T47D (cell line): ENCODE data around the gene ZNRF4.
"Not testable (repeated sequence)": the region's sequence is repeated elsewhere in the genome, so short reads cannot be mapped to it uniquely, and the experiment has no call there.

Experiments
- DNase-seq, 2 experiments: peaks; one replicate each; pipeline versions ENCODE4 v3.0.0 to v3.0.0-alpha.2; 2011 to 2012; ENCODE audit warnings: low read depth in 1 of 2, low spot score in 1 of 2
- JUND ChIP-seq: IDR thresholded peaks from 2 replicates; pipeline ENCODE4 v1.6.1; 2012; ENCODE audit warnings: low read depth
- in situ Hi-C: cut with HindIII; loops from 2 replicates; pipeline ENCODE4 v1.10.0; 2016; ENCODE audit warnings: low sequenced_read_pairs, low pct_unique_long_range_greater_than_20kb

Gene ZNRF4

DNA sequence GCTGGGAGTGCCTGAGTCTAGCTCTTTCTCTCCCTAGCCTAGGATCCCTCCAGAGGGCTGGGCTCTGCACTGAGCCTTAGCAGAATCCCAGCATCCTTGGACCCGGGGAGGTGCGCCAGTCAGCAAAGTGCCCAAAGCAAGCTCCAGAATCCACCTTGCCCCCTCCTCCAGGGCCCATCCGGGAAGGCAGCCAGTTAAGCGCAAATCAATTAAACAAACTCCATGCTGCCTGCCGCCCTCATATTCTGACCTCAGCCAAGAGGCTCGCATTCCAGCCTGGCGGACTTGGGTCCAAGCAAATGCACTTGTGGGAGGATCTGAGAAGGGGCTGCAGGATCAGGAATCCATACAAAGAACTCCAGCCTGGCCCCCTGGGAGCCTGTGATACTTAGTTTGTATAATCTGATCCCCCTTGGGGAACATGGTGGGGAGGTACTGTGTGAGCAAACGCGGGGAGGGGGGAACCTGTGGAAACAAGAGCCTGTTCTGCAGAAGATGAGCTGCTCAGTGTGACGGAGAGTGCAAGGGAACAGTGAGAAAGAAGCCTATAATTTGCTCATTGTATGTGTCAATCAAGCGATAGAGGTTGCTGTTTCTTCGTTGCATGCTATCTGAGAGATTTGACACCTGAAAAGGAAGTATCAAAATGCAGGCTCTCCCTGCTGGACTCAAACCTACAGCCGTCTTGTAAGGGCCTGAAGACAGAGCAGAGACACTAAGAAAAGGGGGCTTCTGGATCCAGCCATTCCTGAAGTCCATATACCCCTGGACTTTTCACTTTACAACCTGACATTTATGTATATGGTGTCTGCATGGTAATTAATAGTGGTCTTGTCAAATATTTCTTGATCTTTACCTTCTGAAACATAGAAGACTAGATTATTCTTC, 29.4 kb downstream of the ZNRF4 start:
- no peak for DNase-seq
- in situ Hi-C loops, result no loop called here
- TF ChIP-seq JUND, result no peak

GRCh38 chr19:5485286-5485636, 30.0 kb downstream of the ZNRF4 start:
- DNase-seq, result no peak
- in situ Hi-C loops, result no loop called here
- no peak for TF ChIP-seq JUND

DNA sequence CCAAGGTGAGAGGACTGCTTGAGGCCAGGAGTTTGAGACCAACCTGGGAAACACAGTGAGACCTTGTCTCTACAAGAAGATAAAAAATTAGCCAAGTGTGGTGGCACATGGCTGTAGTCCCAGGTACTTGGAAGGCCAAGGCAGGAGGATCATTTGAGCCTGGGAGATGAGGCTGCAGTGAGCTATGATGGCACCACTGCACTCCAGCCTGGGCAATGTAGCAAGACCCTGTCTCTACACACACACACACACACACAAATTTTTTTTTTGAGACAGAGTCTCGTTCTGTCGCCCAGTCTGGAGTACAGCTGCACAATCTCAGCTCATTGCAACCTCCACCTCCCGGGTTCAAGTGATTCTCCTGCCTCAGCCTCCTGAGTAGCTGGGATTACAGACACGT, 30.4 kb downstream of the ZNRF4 start:
- in situ Hi-C loops, DNase-seq: not testable (repeated sequence)

- in situ Hi-C loops, result no loop called here
- DNase-seq, result peak in 1 of 2 experiments; percentile 75
- no peak for TF ChIP-seq JUND
These were observed 32.0 kb downstream of the ZNRF4 start for GRCh38 chr19:5487222-5487621.

GRCh38 chr19:5489551-5489950, 34.3 kb downstream of the ZNRF4 start:
- no peak for DNase-seq
- in situ Hi-C loops, result no loop called here
- TF ChIP-seq JUND, result no peak

DNA sequence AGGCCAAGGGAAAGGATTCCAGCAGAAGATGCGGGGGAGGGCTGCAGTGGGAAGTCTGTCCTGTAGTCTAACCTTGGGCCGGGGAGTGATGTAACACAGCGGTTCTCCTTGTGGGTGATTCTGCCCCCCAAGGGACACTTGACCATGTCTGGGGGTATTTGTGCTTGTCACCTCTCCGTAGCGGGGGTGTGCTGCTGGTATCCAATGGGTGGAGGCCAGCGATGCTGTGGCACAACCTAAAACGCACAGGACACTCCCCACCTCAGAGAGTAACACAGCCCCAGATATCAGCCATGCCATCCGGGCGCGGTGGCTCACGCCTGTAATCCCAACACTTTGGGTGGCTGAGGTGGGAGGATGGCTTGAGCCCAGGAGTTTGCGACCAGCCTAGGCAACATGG, 36.3 kb downstream of the ZNRF4 start:
- in situ Hi-C loops, result no loop called here
- no peak for TF ChIP-seq JUND
- no peak for DNase-seq

DNA sequence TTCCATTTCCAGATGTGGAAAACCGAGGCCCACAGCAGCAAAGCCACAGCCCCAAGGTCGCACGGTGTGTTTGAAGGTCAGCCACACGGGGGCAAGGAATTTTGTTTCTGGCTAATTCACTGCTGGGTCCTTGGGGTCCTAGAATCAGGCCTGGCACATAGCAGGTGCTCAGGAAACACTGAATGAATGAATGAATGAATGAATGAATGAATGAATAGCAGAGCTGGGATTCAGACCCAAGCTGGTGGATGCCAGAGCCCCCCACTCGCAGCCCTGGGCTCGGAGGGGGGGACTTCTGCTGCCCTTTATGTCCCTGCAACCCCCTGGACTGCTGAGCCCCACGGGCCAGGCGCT, 37.0 kb downstream of the ZNRF4 start:
- DNase-seq, result no peak
- in situ Hi-C loops, result no loop called here
- no peak for TF ChIP-seq JUND

GRCh38 chr19:5492635-5493409, 37.6 kb downstream of the ZNRF4 start:
- TF ChIP-seq JUND, result no peak
- DNase-seq, result no peak
- in situ Hi-C loops, result no loop called here

DNA sequence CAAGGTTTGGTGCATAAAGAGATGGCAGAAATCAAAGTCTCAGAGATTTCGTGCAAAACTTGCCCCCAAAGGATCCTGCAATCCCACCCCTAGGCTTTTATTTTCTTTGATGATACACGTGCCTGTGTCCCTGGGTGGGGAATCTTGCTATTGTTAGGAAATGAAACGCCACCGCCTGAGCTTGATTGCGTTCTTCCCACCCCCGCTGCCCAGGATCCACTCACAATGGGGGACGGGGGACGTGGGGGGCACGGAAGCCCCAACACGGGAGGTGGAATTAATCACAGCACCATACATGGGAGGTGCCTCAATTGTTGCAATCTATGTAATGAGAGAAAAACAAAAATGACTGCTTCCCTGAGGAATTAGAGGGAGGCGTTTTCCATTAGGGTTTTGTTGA, 39.6 kb downstream of the ZNRF4 start:
- in situ Hi-C loops, result no loop called here
- TF ChIP-seq JUND, result no peak
- DNase-seq, result no peak

GRCh38 chr19:5495792-5496191, 40.6 kb downstream of the ZNRF4 start:
- TF ChIP-seq JUND, result no peak
- in situ Hi-C loops, result no loop called here
- no peak for DNase-seq

DNA sequence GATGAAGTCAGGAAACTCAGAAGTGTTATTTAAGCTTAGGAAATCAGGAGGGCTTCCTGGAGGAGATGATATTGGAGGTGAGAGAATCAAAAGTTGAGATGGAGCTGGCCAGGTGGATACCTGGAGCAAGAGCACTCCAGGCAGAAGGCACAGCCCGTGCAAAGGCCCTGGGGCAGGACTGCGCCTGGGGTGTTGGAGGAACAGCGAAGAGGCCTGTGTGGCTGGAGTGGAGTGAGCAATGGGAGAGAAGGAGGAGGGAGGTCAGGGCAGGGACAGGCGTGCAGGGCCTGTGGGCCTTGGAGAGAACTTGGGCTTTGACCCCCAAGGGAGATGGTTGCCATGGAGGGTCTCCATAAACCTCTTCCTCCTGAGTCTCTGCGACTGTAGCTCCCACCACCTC, 42.1 kb downstream of the ZNRF4 start:
- in situ Hi-C loops, result no loop called here
- no peak for TF ChIP-seq JUND
- DNase-seq, result no peak

- in situ Hi-C loops, result no loop called here
- no peak for TF ChIP-seq JUND
- no peak for DNase-seq
These were observed 43.8 kb downstream of the ZNRF4 start for GRCh38 chr19:5498830-5499550.

GRCh38 chr19:5501907-5502306, 46.7 kb downstream of the ZNRF4 start:
- no peak for DNase-seq
- TF ChIP-seq JUND, result no peak
- in situ Hi-C loops, result no loop called here
